K562 (cell line): ENCODE data around the gene ZFPM1. TPM values are rescaled to one million over a fixed set of nuclear protein-coding genes. Genes with fewer than 3 reads are reported as not detected.

Experiments
- ATAC-seq: fragments of 200-7000 bp; cut with Tn5 transposase; 3 replicates; pipeline ENCODE4 v1.9.1; 2020; ENCODE audit warnings: moderate library complexity
- BruUV-seq: library from RNA; stranded (reverse); fragments of 400-500 nt; replicated peaks from 2 replicates; lab custom pipeline; 2021; lab: Mats Ljungman, UMichigan
- CTCF ChIA-PET: fragments of 300-600 bp; formaldehyde crosslinking; extraction: SDS; loops from one replicate; lab custom pipeline; 2021; ENCODE audit warnings: low intra/inter-chr PET ratio; lab: Yijun Ruan, JAX
- POLR2A ChIA-PET: fragments of 300-600, 350-650 bp; sonication (Branson Sonifier 250); formaldehyde crosslinking; extraction: SDS; loops from one replicate; lab custom pipeline; 2021; ENCODE audit warnings: antibody characterized with exemption, inconsistent platforms; lab: Yijun Ruan, JAX
- DNase-seq, 4 experiments: peaks; one replicate each; pipeline versions ENCODE4 v3.0.0 to v3.0.0-alpha.2; 2011 to 2018; ENCODE audit warnings: low spot score in 3 of 4, mixed read lengths in 3 of 4; ENCODE audit errors: extremely low read depth in 1 of 4
- FAIRE-seq: peaks from 2 replicates; lab custom pipeline; 2011; peaks lifted over from hg19 to GRCh38; lab: Jason Lieb, UNC
- H2AFZ ChIP-seq: 2 replicates; pipeline ENCODE4 v1.6.0; 2011; ENCODE audit warnings: low read depth, low read length, control low read depth, inconsistent platforms
- H3K27ac ChIP-seq: fragments of 200-600 bp; 3 replicates; pipeline ENCODE4 v1.8.0; 2011; ENCODE audit warnings: low read depth, mild to moderate bottlenecking, control low read depth, inconsistent platforms, low read length, moderate library complexity, mixed read lengths; ENCODE audit errors: extremely low read depth
- H3K27me3 ChIP-seq, 2 experiments: fragments of 300-600 bp in 1 of 2; 2 replicates in 1 of 2; 3 replicates in 1 of 2; pipeline versions ENCODE4 v1.6.0 to v1.8.0; 2011; ENCODE audit warnings: inconsistent platforms in 2 of 2, low read length in 2 of 2, mild to moderate bottlenecking in 1 of 2, mixed read lengths in 1 of 2, moderate library complexity in 1 of 2; ENCODE audit not compliant: control insufficient read depth in 2 of 2, insufficient read depth in 2 of 2
- H3K36me3 ChIP-seq: fragments of 300-600 bp; 3 replicates; pipeline ENCODE4 v1.8.0; 2011; ENCODE audit warnings: mild to moderate bottlenecking, low read length, inconsistent platforms; ENCODE audit not compliant: control insufficient read depth, insufficient read depth
- H3K4me1 ChIP-seq, 2 experiments: fragments of 200-600 bp in 1 of 2; replicated peaks in 1 of 2; 2 replicates in 1 of 2; 3 replicates in 1 of 2; pipeline versions ENCODE4 v1.5.1 to v1.8.0; 2011; ENCODE audit warnings: inconsistent platforms in 2 of 2, low read length in 2 of 2, mild to moderate bottlenecking in 1 of 2, mixed read lengths in 1 of 2, moderate library complexity in 1 of 2; ENCODE audit not compliant: control insufficient read depth in 2 of 2, insufficient read depth in 2 of 2
- H3K4me2 ChIP-seq: 2 replicates; pipeline ENCODE4 v1.6.1; 2011; ENCODE audit warnings: low read length, control low read depth, inconsistent platforms, mixed read lengths; ENCODE audit not compliant: insufficient read depth
- H3K4me3 ChIP-seq: fragments of 200-600 bp; sonication (generic), shearing (Covaris generic); 2 replicates; pipeline ENCODE4 v1.5.1; 2016; ENCODE audit warnings: control low read depth, inconsistent platforms
- H3K79me2 ChIP-seq: fragments of 200-600 bp; 3 replicates; pipeline ENCODE4 v1.8.0; 2011; ENCODE audit warnings: low read length, inconsistent platforms; ENCODE audit not compliant: control insufficient read depth, insufficient read depth
- H3K9ac ChIP-seq, 2 experiments: 2 replicates each; pipeline versions ENCODE4 v1.6.0 to v1.6.1; 2011; ENCODE audit warnings: low read depth in 2 of 2, low read length in 2 of 2, control low read depth in 1 of 2, inconsistent platforms in 1 of 2, mild to moderate bottlenecking in 1 of 2, mixed read lengths in 1 of 2; ENCODE audit not compliant: insufficient read depth in 1 of 2
- H3K9me1 ChIP-seq: one replicate; pipeline ENCODE4 v1.6.0; 2011; ENCODE audit warnings: inconsistent platforms, mild to moderate bottlenecking, low read length, moderate library complexity; ENCODE audit not compliant: control insufficient read depth, insufficient read depth
- H3K9me3 ChIP-seq: replicated peaks from 2 replicates; pipeline ENCODE4 v1.5.1; 2011; ENCODE audit warnings: low read depth, low read length, inconsistent platforms; ENCODE audit not compliant: control insufficient read depth, insufficient read depth
- H4K20me1 ChIP-seq: replicated peaks from 2 replicates; pipeline ENCODE4 v1.6.1; 2011; ENCODE audit warnings: low read length, inconsistent platforms, mixed read lengths; ENCODE audit not compliant: control insufficient read depth, insufficient read depth
- CBX3 ChIP-seq, 2 experiments: IDR thresholded peaks; 1 replicate in 1 of 2; 2 replicates in 1 of 2; pipeline ENCODE4 v1.6.1; 2012; ENCODE audit warnings: inconsistent platforms in 2 of 2, low read length in 2 of 2, borderline replicate concordance in 1 of 2, control low read depth in 1 of 2
- CSDE1 ChIP-seq, 2 experiments: fragments of 450-650 bp; IDR thresholded peaks; 2 replicates each; pipeline ENCODE4 v1.6.1; 2016; ENCODE audit warnings: mild to moderate bottlenecking in 1 of 2
- FOXP1 ChIP-seq: sonication (generic); formaldehyde crosslinking; IDR thresholded peaks from 2 replicates; pipeline ENCODE4 v1.8.0; 2022; ENCODE audit warnings: mild to moderate bottlenecking, missing genetic modification reagents
- GABPB2 ChIP-seq: fragments of 250-450 bp; sonication (Bioruptor Pico); conservative IDR thresholded peaks from 2 replicates; pipeline ENCODE4 v1.5.1; 2021; ENCODE audit warnings: mild to moderate bottlenecking
- HNRNPL ChIP-seq: fragments of 200-400 bp; formaldehyde crosslinking; IDR thresholded peaks from 2 replicates; pipeline ENCODE4 v1.6.1; 2017; ENCODE audit warnings: low read depth, mild to moderate bottlenecking, low read length
- NUFIP1 ChIP-seq: fragments of 450-650 bp; IDR thresholded peaks from 2 replicates; pipeline ENCODE4 v1.6.1; 2018; ENCODE audit not compliant: partially characterized antibody
- TRIM24 ChIP-seq, 2 experiments: fragments of 450-650 bp; IDR thresholded peaks; 2 replicates each; pipeline ENCODE4 v1.6.1; 2016
- TRIM28 ChIP-seq: fragments of 450-650 bp; IDR thresholded peaks from 2 replicates; pipeline ENCODE4 v1.6.1; 2017
- YY1 ChIP-seq, 3 experiments: IDR thresholded peaks; 2 replicates each; pipeline ENCODE4 v1.6.1; 2011; ENCODE audit warnings: low read length in 2 of 3, mild to moderate bottlenecking in 2 of 3, moderate library complexity in 2 of 3, borderline replicate concordance in 1 of 3, control low read depth in 1 of 3, low read depth in 1 of 3; ENCODE audit not compliant: insufficient read depth in 3 of 3, insufficient replicate concordance in 2 of 3, control insufficient read depth in 1 of 3, insufficient read length in 1 of 3; ENCODE audit errors: extremely low read depth in 1 of 3
- ZZZ3 ChIP-seq: fragments of 450-650 bp; IDR thresholded peaks from 2 replicates; pipeline ENCODE4 v1.6.1; 2016; ENCODE audit warnings: antibody characterized with exemption, mild to moderate bottlenecking, moderate library complexity
- WGBS: fragments of 100-300 bp; shearing (Covaris generic); methylation state at CpG from one replicate; pipeline ENCODE4 v1.1.6; 2016; ENCODE audit warnings: low coverage, mixed read lengths; ENCODE audit not compliant: insufficient coverage; ENCODE audit errors: missing lambda C conversion rate; 5-methylcytosine and 5-hydroxymethylcytosine counted together
- in situ Hi-C: fragments of 300-500 bp; cut with MboI; formaldehyde crosslinking; loops from 4 replicates; pipeline ENCODE4 v1.15.0; 2018; ENCODE audit warnings: inconsistent platforms, mixed read lengths
- intact Hi-C: fragments of 100-400 bp; cut with micrococcal nuclease; formaldehyde crosslinking; loops from 2 replicates; pipeline ENCODE4 v1.14.2; 2022
- polyA plus RNA-seq, 8 experiments: library from polyadenylated mRNA; depleted of rRNA in 4 of 8; stranded (reverse) in 5 of 8; unstranded in 3 of 8; fragments of >200 nt; fragmentation: Nextera tagmentation in 2 of 8; fragmentation: Illumina TruSeq in 1 of 8; extraction: Ambion mirVana in 2 of 8; extraction: Trizol in 1 of 8; gene quantifications; 2 replicates each; pipeline versions ENCODE4 v1.2.1 to v1.2.3, GENCODE V29; 2011 to 2014; ENCODE audit warnings: inconsistent platforms in 1 of 8, missing spikeins in 1 of 8
- total RNA-seq, 7 experiments: library from RNA; depleted of rRNA in 6 of 7; stranded (reverse); fragments of >200 nt in 6 of 7; fragmentation: Illumina TruSeq in 2 of 7; extraction: Trizol in 2 of 7; gene quantifications; 2 replicates each; pipeline versions ENCODE4 v1.2.1 to v1.2.3, GENCODE V29; 2011 to 2021; ENCODE audit warnings: low replicate concordance in 1 of 7
- TF ChIP-seq, protein P1 (sequence below): fragments of 450-650 bp; IDR thresholded peaks from 2 replicates; pipeline ENCODE4 v1.6.1; 2018; ENCODE audit warnings: mild to moderate bottlenecking, low read depth; ENCODE audit not compliant: partially characterized antibody
- TF ChIP-seq, protein P2 (sequence below), 3 experiments: fragments of 200-800 bp in 1 of 3; sonication (Bioruptor generic) in 1 of 3; sonication (generic) in 1 of 3; formaldehyde crosslinking in 1 of 3; IDR thresholded peaks; 2 replicates each; pipeline versions ENCODE4 v1.6.1 to v1.8.0; 2016 to 2022; ENCODE audit warnings: mild to moderate bottlenecking in 2 of 3, missing compliant biosample characterization in 2 of 3, missing genetic modification characterization in 2 of 3, missing genetic modification reagents in 1 of 3
- TF ChIP-seq, protein P3 (sequence below): fragments of 450-650 bp; IDR thresholded peaks from 2 replicates; pipeline ENCODE4 v1.6.1; 2014; ENCODE audit warnings: low read depth, mild to moderate bottlenecking, moderate library complexity, borderline replicate concordance
- TF ChIP-seq, protein P4 (sequence below): fragments of 150-350 bp; conservative IDR thresholded peaks from 2 replicates; pipeline ENCODE4 v1.6.1; 2014; ENCODE audit warnings: low read length

Gene ZFPM1
- total and polyA plus RNA-seq, 9 of the 15 experiments (the other 6 are each of a cell fraction or from before 2014, with no cell fraction given): 0.03 to 35.9 (median 1.4) TPM

DNA sequence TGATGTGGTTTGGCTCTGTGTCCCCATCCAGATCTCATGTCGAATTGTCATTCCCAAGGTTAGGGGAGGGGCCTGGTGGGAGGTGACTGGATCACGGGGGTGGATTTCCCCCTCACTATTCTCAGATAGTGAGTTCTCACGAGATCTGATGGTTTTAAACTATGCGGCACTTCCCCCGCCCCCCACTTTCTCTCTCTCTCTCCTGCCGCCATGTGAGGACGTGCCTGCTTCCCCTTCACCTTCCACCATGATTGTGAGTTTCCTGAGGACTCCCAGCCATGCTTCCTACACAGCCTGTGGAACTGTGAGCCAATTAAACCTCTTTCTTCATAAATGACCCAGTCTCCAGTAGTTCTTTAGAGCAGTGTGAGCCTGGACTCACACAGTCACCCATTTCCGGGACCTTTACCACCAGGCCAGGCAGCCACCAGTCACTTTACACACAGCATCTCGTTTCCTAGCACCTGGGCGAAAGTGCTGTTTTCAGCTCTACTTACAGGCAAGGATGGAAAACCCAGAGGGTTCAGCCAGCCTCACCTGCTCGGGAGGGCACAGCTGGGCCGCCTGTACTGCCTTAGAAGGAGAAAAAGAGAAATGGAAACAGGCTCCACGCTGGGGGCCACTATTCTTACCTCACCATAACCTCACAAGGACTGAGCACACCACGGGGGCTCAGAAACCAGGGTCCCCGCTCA, 103.4 kb downstream of the ZFPM1 start:
- H3K9me1 ChIP-seq: peaks cover 4% of the 10 kb centered on the region
- DNase-seq (no peak), ATAC-seq (no peak), FAIRE-seq (no peak)
- no peaks in the 10 kb centered on the region for H3K36me3 ChIP-seq
- peaks cover 8% of the 10 kb centered on the region for H3K9me3 ChIP-seq
- in situ Hi-C loops (no loop called here), intact Hi-C loops (no loop called here)
- BruUV-seq: no TSS peak
- no peak overlapping the region for H3K9ac ChIP-seq
- no peak overlapping the region for H3K4me3 ChIP-seq
- H3K4me2 ChIP-seq: no peak overlapping the region
- 31% methylated on average over 14 of the region's 15 CpGs for WGBS
- peaks cover 13 to 35% of the 10 kb centered on the region in 2 experiments; a peak in 3 of 5 replicates for H3K27me3 ChIP-seq
- POLR2A ChIA-PET: no interaction called here
- H3K27ac ChIP-seq: no peak overlapping the region
- H3K79me2 ChIP-seq: no peaks in the 10 kb centered on the region
- H2AFZ ChIP-seq: no peak overlapping the region
- CTCF ChIA-PET: no interaction called here
- peaks cover 14 to 54% of the 10 kb centered on the region in 2 experiments; a peak in 4 of 5 replicates for H3K4me1 ChIP-seq
- peaks cover 3% of the 10 kb centered on the region for H4K20me1 ChIP-seq
- TF ChIP-seq TRIM28 (peak; percentile 79), CSDE1 (IDR thresholded peaks at IDR 0.05) (no peak), ZZZ3 (no peak), TRIM24 (IDR thresholded peaks at IDR 0.05) (peak; percentile 33 to 48; a peak in 2 of 4 replicates), FOXP1 (CRISPR knock-in tag) (no peak), GABPB2 (CRISPR knock-in tag) (no peak), NUFIP1 (no peak), CBX3 (IDR thresholded peaks at IDR 0.05; ENCODE audit: borderline replicate concordance in 1 of 2, low read length in 2 of 2) (peak in 1 of 2 experiments; percentile 33; a peak in 1 of 3 replicates), YY1 (IDR thresholded peaks at IDR 0.05; ENCODE audit: borderline replicate concordance in 1 of 3, control insufficient read depth in 1 of 3, extremely low read depth in 1 of 3, insufficient read depth in 3 of 3, insufficient read length in 1 of 3, insufficient replicate concordance in 2 of 3, low read depth in 1 of 3, low read length in 2 of 3) (peak in 1 of 3 experiments; percentile 26), HNRNPL (no peak)
- TF ChIP-seq, protein P1, sequence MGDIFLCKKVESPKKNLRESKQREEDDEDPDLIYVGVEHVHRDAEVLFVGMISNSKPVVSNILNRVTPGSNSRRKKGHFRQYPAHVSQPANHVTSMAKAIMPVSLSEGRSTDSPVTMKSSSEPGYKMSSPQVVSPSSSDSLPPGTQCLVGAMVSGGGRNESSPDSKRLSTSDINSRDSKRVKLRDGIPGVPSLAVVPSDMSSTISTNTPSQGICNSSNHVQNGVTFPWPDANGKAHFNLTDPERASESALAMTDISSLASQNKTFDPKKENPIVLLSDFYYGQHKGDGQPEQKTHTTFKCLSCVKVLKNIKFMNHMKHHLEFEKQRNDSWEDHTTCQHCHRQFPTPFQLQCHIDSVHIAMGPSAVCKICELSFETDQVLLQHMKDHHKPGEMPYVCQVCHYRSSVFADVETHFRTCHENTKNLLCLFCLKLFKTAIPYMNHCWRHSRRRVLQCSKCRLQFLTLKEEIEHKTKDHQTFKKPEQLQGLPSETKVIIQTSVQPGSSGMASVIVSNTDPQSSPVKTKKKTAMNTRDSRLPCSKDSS: peak; percentile 48
- TF ChIP-seq, protein P2, sequence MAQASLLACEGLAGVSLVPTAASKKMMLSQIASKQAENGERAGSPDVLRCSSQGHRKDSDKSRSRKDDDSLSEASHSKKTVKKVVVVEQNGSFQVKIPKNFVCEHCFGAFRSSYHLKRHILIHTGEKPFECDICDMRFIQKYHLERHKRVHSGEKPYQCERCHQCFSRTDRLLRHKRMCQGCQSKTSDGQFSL (CRISPR knock-in tag; IDR thresholded peaks at IDR 0.05): peak; percentile 75
- TF ChIP-seq, protein P2 (tag; IDR thresholded peaks at IDR 0.05): no peak
- TF ChIP-seq, protein P3, sequence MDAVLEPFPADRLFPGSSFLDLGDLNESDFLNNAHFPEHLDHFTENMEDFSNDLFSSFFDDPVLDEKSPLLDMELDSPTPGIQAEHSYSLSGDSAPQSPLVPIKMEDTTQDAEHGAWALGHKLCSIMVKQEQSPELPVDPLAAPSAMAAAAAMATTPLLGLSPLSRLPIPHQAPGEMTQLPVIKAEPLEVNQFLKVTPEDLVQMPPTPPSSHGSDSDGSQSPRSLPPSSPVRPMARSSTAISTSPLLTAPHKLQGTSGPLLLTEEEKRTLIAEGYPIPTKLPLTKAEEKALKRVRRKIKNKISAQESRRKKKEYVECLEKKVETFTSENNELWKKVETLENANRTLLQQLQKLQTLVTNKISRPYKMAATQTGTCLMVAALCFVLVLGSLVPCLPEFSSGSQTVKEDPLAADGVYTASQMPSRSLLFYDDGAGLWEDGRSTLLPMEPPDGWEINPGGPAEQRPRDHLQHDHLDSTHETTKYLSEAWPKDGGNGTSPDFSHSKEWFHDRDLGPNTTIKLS: no peak
- TF ChIP-seq, protein P4, sequence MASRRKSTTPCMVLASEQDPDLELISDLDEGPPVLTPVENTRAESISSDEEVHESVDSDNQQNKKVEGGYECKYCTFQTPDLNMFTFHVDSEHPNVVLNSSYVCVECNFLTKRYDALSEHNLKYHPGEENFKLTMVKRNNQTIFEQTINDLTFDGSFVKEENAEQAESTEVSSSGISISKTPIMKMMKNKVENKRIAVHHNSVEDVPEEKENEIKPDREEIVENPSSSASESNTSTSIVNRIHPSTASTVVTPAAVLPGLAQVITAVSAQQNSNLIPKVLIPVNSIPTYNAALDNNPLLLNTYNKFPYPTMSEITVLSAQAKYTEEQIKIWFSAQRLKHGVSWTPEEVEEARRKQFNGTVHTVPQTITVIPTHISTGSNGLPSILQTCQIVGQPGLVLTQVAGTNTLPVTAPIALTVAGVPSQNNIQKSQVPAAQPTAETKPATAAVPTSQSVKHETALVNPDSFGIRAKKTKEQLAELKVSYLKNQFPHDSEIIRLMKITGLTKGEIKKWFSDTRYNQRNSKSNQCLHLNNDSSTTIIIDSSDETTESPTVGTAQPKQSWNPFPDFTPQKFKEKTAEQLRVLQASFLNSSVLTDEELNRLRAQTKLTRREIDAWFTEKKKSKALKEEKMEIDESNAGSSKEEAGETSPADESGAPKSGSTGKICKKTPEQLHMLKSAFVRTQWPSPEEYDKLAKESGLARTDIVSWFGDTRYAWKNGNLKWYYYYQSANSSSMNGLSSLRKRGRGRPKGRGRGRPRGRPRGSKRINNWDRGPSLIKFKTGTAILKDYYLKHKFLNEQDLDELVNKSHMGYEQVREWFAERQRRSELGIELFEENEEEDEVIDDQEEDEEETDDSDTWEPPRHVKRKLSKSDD: no peak
